Left ventricle myocardium inferior (tissue), 1 donor: ENCODE results near the gene MED27. TPM values are rescaled to one million over a fixed set of nuclear protein-coding genes. Genes with fewer than 3 reads are reported as not detected.

Experiments used
- DNase-seq: peaks from one replicate; pipeline ENCODE4 v3.0.0-alpha.2; 2020
- H3K27ac ChIP-seq: fragments of 200-600 bp; replicated peaks from 2 replicates; pipeline ENCODE4 v1.8.0; 2021
- H3K27me3 ChIP-seq: fragments of 200-600 bp; 2 replicates; pipeline ENCODE4 v1.8.0; 2021; ENCODE audit warnings: low read depth
- H3K36me3 ChIP-seq: fragments of 200-600 bp; 2 replicates; pipeline ENCODE4 v1.8.0; 2021
- H3K4me1 ChIP-seq: fragments of 200-600 bp; 2 replicates; pipeline ENCODE4 v1.8.0; 2021
- H3K4me3 ChIP-seq: fragments of 200-600 bp; 2 replicates; pipeline ENCODE4 v1.8.0; 2021; ENCODE audit warnings: mild to moderate bottlenecking, moderate library complexity
- H3K9me3 ChIP-seq: fragments of 200-600 bp; replicated peaks from 2 replicates; pipeline ENCODE4 v1.8.0; 2021
- CTCF ChIP-seq: fragments of 200-600 bp; IDR thresholded peaks from 2 replicates; pipeline ENCODE4 v1.8.0; 2021; ENCODE audit warnings: antibody characterized with exemption, mild to moderate bottlenecking, borderline replicate concordance
- intact Hi-C: fragments of 100-400 bp; cut with micrococcal nuclease; formaldehyde crosslinking; loops from one replicate; pipeline ENCODE4 v1.11.0; 2022
- total RNA-seq: library from RNA; stranded (reverse); fragmentation: NEBNext Ultra II Directional; extraction: Animal tissue kit (Norgen Biotek cat#: 25700); gene quantifications from one replicate; pipeline ENCODE4 v1.2.1, GENCODE V29; 2021
- donor health status: DM: no; HTN: yes; CAD: no; lungs with severe emphysema.

MED27 gene
- total RNA-seq, 1 donor from 2014 or later: 16.3 TPM

GRCh38 chr9:131960851-131961495, 118.7 kb downstream of the MED27 start:
- Histone ChIP-seq H3K4me3 (no peak overlapping the region), H3K27ac (no peak overlapping the region), H3K9me3 (no peaks in the 10 kb centered on the region), H3K4me1 (peaks cover 20% of the 10 kb centered on the region), H3K27me3 (no peaks in the 10 kb centered on the region), H3K36me3 (no peaks in the 10 kb centered on the region)
- TF ChIP-seq CTCF: no peak
- DNase-seq: no peak
- intact Hi-C loops: no loop called here

GRCh38 chr9:131960311-131960710, 119.4 kb downstream of the MED27 start:
- Histone ChIP-seq H3K36me3 (no peaks in the 10 kb centered on the region), H3K4me3 (no peak overlapping the region), H3K9me3 (no peaks in the 10 kb centered on the region), H3K27me3 (no peaks in the 10 kb centered on the region), H3K27ac (no peak overlapping the region), H3K4me1 (peaks cover 20% of the 10 kb centered on the region)
- no peak for DNase-seq
- intact Hi-C loops: no loop called here
- no peak for TF ChIP-seq CTCF

GRCh38 chr9:131959887-131960286, 119.8 kb downstream of the MED27 start:
- H3K36me3 ChIP-seq: no peaks in the 10 kb centered on the region
- no peak overlapping the region for H3K4me3 ChIP-seq
- no peak for DNase-seq
- intact Hi-C loops: no loop called here
- H3K27ac ChIP-seq: no peak overlapping the region
- peaks cover 20% of the 10 kb centered on the region for H3K4me1 ChIP-seq
- no peaks in the 10 kb centered on the region for H3K9me3 ChIP-seq
- no peak for TF ChIP-seq CTCF
- H3K27me3 ChIP-seq: no peaks in the 10 kb centered on the region

- Histone ChIP-seq H3K27ac (no peak overlapping the region), H3K27me3 (no peaks in the 10 kb centered on the region), H3K4me3 (no peak overlapping the region), H3K9me3 (no peaks in the 10 kb centered on the region), H3K4me1 (peaks cover 20% of the 10 kb centered on the region), H3K36me3 (no peaks in the 10 kb centered on the region)
- intact Hi-C loops: no loop called here
- no peak for DNase-seq
- no peak for TF ChIP-seq CTCF
Measured at GRCh38 chr9:131959056-131959455, 120.6 kb downstream of the MED27 start.

- Histone ChIP-seq H3K4me1 (peaks cover 24% of the 10 kb centered on the region), H3K36me3 (no peaks in the 10 kb centered on the region), H3K27me3 (no peaks in the 10 kb centered on the region), H3K27ac (no peak overlapping the region), H3K4me3 (no peak overlapping the region), H3K9me3 (no peaks in the 10 kb centered on the region)
- no peak for DNase-seq
- TF ChIP-seq CTCF: peak; percentile 35
- intact Hi-C loops: no loop called here
Measured at GRCh38 chr9:131954299-131954698, 125.4 kb downstream of the MED27 start.
